ENCODE results near the gene SF3B4. TPM values are rescaled to one million over a fixed set of nuclear protein-coding genes. Genes with fewer than 3 reads are reported as not detected.

SF3B4 gene
- total RNA-seq = 8.8 and 11.9 TPM in 2 replicates

GRCh38 chr1:149927563-149928400 lies at the start of gene SF3B4:
TSS of gene SF3B4 (minus strand) at chr1:149927803. CDS start at chr1:149927759, 44 bp downstream.

GRCh38 chr1:149936170-149936991 lies 8.8 kb upstream of the SF3B4 start, which contains the start of gene MTMR11:
TSS of gene MTMR11 (minus strand) at chr1:149936879. CDS start at chr1:149936647, 232 bp downstream.

GRCh38 chr1:149917571-149918144 lies 9.9 kb downstream of the SF3B4 start, which contains the start of gene SV2A:
TSS of gene SV2A (minus strand) at chr1:149917844. CDS start at chr1:149913840, 4,004 bp downstream.

GRCh38 chr1:149899460-149900284 lies 27.9 kb downstream of the SF3B4 start, which contains the start of gene BOLA1:
TSS of gene BOLA1 (plus strand) at chr1:149899568. CDS start at chr1:149900060, 492 bp downstream.

Other genes starting within 250 kb of the SF3B4 start
- not detected in 2 replicates for gene FCGR1A, start 145.1 kb downstream of the SF3B4 start, total RNA-seq
- gene BOLA1, start 28.2 kb downstream of the SF3B4 start, total RNA-seq = 5.5 and 10.8 TPM in 2 replicates
- 0.54 and 1.6 TPM in 2 replicates for gene SV2A, start 10.0 kb downstream of the SF3B4 start, total RNA-seq
- gene MTMR11, start 9.1 kb upstream of the SF3B4 start, total RNA-seq = 2.8 and 5.3 TPM in 2 replicates
- gene OTUD7B, start 82.9 kb upstream of the SF3B4 start, total RNA-seq = 12.1 and 13.6 TPM in 2 replicates
- 21.7 and 26.6 TPM in 2 replicates for gene VPS45, start 140.0 kb upstream of the SF3B4 start, total RNA-seq
- 72.2 and 102 TPM in 2 replicates for gene PLEKHO1, start 222.1 kb upstream of the SF3B4 start, total RNA-seq

Measured in endothelial cell of coronary artery (primary cell).